Stimulated activated naive CD4-positive, alpha-beta T cell treated with Interleukin-2 at 50 U/mL for 16 hours (primary cell): ENCODE measurements around the gene ACVR1B.

Experiments used
- DNase-seq: peaks from one replicate; lab custom pipeline; 2025; lab: John Stamatoyannopoulos, UW

Gene ACVR1B

DNA sequence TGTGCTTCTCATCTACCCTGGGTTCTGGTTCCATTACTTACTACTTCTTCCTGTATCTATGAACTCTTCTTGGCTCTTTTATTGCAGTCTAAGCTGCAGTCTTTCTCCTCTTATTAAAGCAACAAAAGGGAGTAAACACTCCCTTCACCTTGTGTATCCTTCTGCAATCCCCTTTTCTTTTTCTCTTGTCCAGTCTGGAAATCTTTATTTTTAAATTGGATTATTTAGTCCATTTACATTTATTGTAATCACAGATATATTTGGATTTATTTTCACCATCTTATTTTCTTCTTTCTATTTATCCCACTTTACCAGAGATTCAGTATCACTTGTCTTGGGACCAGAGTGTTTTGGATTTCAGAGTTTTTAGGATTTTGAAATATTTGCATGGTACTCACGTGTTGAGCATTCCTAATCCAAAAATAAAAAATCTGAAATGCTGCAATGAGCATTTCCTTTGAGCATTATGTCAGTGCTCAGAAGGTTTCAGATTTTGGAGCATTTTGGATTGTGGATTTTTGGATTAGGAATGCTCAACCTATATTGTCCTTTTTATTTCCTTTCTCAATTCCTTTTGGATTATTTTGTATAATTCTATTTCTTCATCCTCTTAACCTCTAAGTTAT, 6.8 kb upstream of the ACVR1B start:
- no peak for DNase-seq

DNA sequence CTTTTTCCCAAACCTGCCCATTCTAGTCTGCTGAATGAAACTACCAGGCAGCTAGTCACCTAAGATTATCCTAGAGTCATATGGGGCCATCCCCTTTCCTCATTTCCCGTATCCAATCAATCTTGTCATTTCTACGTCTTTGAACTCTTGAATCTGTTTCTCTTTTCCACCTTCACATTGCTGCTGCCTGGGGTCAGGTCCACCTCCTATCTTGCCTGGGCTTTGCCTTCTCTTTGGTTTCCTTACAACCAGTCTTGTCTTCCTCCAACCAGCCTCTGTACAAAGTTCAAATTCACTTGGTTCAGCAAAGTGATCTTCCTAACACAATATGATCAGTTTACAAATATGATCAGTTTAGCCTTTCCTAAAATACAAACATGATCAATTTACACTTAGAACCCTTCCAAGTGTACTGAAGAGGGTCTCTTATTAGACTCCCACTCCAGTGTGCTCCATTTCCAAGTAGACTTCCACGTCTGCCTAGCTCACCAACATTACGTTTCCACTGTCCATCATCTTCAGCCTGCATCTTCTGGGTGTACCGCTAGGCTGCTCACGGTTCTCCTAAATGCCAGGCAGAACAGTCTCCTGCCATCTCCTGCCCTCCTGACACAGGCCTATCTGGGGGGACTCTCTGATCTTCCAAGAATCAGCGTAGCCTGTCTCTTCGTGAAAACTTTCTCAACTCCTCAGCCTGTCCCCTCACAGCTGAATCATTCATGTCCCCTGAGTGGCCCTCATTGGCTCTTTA, 4.1 kb upstream of the ACVR1B start:
- no peak for DNase-seq

DNA sequence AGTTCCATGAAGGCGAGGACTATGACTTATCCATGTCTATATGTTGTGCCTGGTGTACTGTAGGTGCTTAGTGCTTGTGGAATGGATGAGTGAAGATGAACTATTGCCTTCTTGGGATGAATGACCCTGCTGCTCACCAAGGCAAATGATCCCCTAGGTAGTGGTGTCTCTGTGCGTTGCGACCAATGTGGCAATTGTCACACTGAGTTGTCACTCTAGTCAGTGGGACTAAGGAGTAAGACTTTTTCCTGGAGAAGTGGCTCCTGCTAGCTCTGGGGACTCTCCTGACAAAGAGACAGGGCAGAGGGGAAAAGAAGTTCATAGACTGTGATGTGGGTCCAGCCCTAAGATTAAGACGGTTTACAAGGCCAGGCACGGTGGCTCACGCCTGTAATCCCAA, 3.4 kb upstream of the ACVR1B start:
- no peak for DNase-seq

DNA sequence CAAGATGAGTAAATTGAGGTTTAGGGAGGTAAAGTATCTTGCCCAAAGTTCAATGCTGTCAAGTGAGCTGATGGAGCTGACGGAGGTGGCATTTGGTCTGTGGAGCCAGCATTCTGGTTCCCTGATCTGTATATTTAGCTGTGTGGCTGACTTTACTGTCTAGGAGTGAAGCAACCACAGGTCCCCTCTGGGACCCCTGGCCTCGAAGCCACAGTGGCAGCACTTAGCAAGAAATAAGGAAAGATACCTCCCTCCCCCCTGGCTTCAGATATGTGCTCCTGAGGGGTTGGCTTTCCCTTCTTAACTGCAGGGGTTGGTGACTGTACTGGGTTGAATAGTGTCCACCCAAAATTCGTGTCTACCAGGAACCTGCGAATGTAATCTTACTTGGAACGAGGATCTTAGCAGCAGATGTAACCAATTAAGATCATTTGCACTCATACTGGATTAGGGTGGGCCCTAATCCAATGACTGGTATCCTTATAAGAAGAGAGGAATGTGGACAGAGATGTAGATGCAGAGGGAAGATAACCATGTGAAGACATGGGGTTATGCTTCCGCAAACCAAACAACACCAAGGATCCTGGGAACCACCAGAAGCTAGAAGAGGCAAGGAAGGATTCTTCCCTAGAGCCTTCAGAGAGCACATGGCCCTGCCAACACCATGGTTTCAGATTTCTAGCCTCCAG, 2.0 kb upstream of the ACVR1B start:
- DNase-seq, result no peak

DNA sequence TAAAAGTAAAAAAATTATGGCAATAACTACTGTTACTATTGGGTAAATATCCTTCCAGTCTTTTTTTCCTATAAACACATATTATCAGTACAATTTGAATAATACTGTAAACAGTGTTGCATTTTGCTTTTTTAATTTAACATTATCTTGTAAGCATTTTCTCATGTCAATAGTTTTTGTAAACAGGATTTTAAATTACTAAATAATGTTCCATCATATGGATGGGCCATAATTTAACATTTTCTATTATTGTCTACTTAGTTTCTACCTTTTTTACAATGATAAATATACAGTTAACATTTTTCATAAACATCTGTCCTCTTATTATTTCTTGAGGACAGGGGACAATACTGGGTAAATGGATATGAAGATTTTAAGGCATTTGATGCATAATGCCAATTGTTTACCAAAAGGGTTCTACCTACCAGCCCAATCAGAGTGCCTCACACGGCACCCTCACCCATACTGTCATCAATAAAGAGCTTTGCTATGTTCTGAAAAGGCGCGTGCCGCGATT, 759 bp upstream of the ACVR1B start:
- DNase-seq, result no peak

DNA sequence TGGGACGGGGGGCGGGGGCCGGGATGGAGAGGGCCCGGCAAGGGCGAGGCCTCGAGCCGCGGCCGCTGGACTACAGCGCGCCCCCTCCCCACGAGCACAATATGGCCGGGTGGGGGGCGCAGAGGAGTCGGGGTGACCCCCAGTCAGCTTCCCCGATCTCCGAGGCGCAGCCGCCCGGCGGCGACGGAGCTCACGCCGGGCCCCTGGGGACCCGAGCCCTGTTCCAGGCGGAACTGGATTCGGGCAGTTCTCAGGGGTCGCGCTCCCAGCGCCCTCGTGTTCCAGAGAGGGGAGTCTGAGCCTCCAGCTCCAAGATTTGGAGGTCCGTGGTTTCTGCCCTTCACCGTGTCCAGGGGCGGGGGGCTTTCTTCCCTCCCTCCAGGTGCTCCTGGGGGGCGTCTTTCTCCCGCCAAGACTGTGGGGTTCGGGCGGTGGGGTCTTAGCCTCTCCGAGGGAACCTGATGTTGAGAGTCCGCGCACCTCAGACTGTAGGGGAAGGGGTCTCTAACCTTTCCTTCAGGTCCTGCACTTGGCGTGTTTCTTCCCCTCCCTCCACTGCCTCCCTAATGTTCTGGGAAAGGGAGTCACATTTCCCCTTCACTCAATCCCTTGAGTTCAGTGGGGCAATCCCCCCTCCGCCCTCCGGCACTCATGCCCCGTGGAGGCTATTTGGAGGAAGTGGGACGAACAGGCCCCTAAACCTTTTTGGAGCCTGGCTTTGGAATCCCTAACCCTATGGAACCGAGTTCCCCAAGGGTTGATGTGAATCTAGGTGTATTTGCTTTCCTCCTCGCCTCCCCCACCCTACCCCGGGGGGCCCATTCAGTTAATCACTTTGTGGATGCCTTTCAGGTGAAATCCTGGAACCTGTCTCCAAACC, 584 bp downstream of the ACVR1B start:
- DNase-seq, result no peak

DNA sequence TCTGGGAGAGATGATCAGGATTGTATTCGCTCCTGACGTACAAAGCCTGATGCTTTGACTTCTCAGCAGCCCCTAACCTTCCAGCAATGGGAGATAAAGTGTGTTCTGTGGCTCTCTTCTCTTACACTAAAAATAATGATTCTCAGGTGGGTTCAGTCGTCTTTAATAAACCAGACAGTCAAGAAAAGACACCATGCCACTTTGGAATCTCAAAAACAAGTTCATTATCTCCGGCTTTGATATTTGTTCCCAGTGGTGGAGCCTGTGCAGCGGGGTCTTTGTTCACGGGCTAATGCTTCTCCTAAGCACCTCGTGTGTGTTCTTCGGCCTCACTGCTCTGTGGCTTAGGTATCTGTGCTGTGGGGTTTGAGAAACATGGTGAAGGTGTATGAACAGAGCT, 1.6 kb downstream of the ACVR1B start:
- no peak for DNase-seq

DNA sequence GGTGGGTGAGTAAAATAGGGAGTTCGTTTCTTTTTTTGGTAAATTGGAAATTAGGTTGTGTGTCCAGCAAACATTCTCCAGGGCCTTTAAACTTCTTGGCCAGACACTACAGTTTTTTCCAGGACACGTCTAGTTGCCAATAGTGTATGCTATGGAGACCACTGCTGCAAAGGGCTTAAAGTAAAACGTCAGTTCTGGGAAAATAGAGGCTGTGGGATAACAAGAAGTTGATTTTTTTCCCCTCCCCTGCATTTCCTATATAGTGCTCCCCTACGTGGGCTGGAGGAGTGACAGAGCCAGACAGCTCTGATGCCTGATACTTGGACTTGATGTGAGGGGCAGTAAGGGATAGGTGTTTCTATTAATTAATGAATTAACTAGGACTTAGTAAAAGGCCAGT, 2.4 kb downstream of the ACVR1B start:
- no peak for DNase-seq

DNA sequence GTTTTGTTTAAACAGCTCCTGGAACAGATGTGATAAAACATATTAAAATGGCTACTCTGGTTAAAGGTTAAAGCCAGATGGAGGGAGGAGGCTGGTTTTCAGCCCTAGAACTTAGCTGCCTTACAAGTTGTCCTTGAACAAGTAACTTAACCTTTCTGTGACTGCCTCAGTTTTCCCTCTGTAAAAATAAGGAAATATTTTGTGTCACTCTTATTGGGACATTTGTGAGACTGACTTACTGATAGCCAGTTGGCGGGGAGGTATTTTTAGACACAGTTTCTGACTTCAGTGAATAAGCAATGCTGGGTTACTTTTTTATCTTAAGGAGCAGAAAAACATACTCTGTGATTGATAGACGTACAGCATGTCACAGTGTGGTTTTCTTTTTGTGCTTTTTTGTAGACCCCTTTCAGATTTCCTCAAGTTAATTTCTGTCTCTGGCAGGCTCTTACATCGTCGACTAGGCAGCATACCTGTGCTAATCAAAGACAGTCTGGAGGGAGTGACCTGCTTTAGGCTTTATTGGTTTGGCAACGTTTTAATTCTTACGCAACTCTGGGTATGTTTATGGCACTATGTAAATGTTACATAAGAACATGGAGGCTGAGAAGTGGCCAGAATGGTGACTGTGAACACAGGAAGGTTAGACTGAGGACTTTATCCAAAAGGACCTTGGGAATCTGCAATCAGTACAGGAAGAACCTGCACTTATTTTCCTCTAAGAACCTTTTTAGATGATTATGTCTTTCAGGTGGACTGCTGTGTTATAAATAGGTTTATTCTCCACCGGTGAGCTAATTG, 3.3 kb downstream of the ACVR1B start:
- no peak for DNase-seq

DNA sequence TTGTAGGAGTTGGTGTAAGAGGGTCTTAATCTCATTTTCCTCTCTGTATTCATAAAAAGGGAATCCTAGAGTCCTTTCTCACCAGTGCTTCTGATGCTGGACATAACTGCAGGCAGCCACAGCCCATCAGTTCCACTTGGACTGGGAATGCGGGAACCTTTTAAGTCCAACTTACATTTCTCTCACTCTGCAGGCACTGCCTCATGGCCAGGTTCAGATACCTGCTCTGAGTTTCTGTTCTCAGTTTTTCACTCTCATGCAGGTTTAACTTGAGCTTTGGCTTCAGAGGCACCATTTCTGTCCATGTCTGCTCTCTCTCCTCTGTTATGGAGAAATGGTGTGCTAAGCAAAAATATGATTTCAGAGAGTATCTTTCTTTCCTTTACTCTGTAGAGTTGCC, 4.2 kb downstream of the ACVR1B start:
- DNase-seq, result no peak

DNA sequence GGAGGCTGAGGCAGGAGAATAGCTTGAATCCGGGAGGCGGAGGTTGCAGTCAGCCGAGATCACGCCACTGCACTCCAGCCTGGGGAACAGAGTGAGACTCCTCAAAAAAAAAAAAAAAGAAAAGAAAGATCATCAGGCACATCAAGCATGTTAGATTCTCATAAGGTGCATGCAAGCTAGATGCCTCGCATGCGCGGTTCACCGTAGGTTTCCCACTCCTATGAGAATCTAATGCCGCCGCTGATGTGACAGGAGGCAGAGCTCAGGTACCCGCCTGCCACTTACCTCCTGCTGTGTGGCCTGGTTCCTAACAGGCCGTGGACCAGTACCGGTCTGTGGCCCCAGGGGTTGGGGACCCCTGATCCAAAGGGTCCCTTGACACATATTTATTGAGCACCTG, 7.0 kb downstream of the ACVR1B start:
- DNase-seq, result no peak

DNA sequence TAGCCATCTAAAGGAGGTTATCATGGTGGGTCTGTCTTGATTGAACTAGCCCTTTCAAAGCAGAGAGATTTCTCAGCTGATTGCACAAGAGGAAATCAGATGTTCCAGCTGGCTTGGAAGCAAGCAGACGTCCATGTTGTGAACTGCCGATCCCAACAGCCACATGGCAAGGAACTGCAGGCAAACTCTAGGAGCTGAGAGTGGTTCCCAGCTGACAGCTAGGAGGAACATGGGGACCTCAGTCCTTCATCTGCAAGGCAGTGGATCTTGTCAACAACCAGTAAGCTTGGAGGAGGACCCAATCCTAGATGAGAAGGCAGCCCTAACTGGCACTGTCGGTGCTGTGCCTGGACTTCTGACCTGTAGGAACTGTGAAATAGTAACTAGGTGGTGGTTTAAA, 7.7 kb downstream of the ACVR1B start:
- DNase-seq, result no peak

DNA sequence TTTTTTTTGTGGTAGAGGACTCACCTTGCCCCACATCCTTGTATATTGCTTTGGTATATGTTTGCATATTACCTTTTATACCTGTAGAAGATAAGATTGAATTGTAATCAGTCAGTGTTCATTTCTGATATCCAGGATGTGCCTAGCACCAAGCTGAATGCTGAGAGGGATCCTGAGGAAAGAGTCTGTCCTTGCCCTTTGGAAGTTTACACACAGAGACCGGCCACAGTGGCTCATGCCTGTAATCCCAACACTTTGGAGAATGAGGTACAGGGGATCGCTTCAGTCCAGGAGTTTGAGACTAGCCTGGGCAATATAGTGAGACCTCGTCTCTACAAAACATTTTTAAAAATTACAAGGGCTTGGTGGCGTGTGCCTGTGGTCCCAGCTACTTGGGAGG, 8.4 kb downstream of the ACVR1B start:
- no peak for DNase-seq

DNA sequence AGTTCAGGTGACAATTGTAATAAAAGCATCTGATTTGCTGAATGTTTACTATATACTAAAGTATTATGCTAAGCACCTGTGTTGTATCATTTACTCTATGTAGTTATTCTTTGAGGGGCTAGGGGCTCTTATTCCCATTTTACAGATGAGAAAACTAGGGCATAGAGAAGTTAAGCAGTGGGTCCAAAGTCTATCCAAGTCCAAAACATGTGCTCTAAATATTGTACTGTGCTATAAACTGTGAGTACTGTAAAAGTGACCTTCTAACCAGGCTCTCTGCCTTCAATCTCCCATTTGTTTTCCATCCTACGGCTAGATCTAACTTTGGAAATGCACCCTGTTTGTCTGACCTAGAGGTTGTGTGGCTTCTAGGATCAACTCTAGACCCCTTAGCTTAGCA, 9.0 kb downstream of the ACVR1B start:
- DNase-seq, result no peak

DNA sequence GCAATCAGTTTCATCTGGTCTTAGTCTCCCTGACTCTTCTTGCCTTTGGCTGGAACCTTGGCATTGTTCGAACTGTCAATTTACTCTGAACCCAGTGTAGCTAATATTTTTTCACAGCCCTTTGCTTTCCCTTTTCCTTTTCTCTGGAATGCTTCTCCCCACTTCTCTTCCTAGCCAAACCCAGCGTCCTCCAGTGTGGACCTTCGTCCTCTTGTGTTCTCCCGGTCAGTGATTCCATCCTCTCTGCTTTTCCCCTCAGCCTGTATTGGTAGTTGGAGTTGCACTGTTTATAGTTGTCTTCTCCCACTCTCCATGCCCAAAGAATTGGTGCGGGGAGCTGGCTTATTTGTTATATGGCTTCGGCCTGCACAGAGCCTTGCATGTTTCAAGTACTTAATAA, 9.4 kb downstream of the ACVR1B start:
- no peak for DNase-seq

DNA sequence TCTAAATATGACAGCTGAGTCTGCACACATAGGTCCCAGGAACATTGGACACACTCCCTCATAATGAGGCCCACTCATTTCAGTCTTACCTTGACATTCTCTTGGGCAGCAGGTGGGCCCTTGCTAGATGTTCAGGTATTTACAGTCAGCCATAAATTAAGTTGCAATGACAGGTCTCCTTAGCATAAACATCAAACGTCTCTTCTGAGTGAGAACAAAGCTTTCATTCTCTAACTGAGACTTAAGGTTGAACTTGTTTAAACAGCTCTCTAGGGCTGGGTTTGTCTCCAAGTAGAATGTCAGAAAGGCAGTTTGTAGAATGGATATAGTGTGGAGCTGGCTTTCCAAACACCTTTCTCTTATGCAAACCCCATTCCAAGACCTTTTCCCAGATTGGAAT, 10.3 kb downstream of the ACVR1B start:
- DNase-seq, result no peak

DNA sequence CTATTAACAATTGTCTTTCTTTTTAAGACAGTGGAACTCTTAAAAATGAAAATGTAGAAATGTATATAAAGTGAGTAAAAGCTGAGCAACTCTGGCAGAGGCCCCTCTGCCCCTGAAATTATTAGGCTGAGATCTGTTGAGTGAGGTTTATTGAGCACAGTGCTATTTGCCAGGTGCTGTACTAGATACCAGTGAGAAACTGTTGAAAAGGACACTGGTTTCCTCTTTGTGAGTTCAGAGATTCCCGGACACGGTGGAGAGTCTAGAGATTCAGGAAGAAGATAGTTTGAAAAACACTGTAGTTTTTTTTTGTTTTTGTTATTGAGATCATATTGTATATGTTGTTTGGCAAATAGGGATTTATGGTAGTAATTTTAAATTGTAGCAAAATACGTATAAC, 11.2 kb downstream of the ACVR1B start:
- no peak for DNase-seq

DNA sequence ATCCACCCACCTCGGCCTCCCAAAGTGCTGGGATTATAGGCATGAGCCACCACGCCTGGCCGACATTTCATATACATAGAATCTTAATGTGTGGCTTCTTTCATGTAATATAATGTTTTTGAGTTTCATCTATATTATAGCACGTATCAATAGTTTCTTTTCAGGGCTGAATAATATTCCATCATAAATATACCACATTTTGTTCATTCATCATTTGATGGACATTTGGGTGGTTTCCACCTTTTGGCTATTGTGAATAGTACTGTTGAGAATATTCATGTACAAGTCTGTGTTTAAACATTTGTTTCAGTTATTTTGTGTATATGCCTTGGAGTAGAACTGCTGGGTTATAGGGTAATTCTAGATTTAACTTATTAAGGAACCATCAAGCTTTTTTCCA, 12.0 kb downstream of the ACVR1B start:
- no peak for DNase-seq

DNA sequence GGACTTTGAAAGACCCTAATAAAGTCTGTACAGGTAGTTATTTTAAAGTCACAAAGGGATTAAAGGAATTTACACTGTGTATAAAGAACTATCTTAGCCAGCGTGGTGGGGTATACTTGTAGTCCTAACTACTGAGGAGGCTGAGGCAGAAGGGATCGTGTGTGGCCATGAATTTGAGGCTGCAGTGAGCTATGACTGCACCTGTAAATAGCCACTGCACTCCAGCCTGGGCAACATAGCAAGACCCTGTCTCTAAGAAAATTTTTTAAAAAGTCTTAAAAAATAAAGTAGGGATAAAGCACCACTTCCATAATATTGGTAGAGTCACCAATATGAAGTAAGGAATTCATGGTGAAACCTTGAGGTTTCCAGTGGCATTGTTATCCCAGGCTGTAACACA, 18.1 kb downstream of the ACVR1B start:
- DNase-seq, result no peak

DNA sequence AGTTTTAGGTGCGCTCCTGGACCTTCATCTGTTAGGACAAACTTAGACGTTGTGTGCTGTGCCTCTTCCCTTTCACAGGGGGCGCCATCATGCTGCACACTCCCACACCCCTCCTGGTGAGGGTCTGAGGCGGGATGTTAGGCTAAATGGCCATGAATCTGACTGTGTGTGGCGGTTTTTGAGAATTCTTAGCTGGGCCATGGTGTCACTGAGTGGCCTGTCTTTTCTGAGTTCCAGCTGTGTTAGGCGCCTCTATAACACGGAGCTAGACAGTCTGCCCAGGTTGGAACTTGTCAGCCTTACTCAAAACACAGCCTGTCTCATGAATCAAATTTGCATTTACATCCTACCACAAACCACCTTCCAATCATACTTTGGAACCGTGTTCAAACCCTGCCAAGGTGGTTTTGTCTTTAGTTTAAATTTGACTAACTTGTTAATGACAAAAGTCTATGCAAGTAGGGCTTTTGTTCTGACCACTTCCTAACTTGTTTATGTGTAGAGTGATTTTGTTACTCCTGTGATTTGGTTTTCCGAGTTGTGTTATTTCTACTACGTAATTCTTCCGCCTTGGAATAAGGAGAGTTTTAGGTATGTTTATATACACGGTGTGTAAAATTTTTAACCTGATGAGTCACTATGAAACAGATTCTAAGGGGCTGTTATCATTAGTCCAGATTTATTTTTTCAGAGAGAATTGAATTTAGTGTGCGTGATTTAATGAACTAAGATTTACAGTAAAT, 19.6 kb downstream of the ACVR1B start:
- DNase-seq, result peak; percentile 49
